ENCODE measurements around the gene MAP2K5.

MAP2K5 gene

GRCh38 chr15:67707520-67708283, 165.2 kb downstream of the MAP2K5 start:
- no peak overlapping the region for H3K4me3 ChIP-seq (ENCODE audit: control insufficient read depth, low read depth, low read length)
- TF ChIP-seq CTCF (conservative IDR thresholded peaks at IDR 0.05; ENCODE audit: control insufficient read depth, insufficient read depth, low read depth, low read length), result no peak
- no peak for DNase-seq (ENCODE audit: low read depth)

- TF ChIP-seq CTCF (conservative IDR thresholded peaks at IDR 0.05; ENCODE audit: control insufficient read depth, insufficient read depth, low read depth, low read length), result no peak
- H3K4me3 ChIP-seq (ENCODE audit: control insufficient read depth, low read depth, low read length), result no peak overlapping the region
Observed at GRCh38 chr15:67708500-67708899, 166.0 kb downstream of the MAP2K5 start.

GRCh38 chr15:67715170-67715569, 172.7 kb downstream of the MAP2K5 start:
- no peak overlapping the region for H3K4me3 ChIP-seq (ENCODE audit: control insufficient read depth, low read depth, low read length)
- no peak for DNase-seq (ENCODE audit: low read depth)
- no peak for TF ChIP-seq CTCF (conservative IDR thresholded peaks at IDR 0.05; ENCODE audit: control insufficient read depth, insufficient read depth, low read depth, low read length)

More at GRCh38 chr15:67708500-67708899, 166.0 kb downstream of the MAP2K5 start:
- no peak for DNase-seq (ENCODE audit: low read depth)

- TF ChIP-seq CTCF (conservative IDR thresholded peaks at IDR 0.05; ENCODE audit: control insufficient read depth, insufficient read depth, low read depth, low read length), result no peak
- no peak overlapping the region for H3K4me3 ChIP-seq (ENCODE audit: control insufficient read depth, low read depth, low read length)
- DNase-seq (ENCODE audit: low read depth), result no peak
Observed at GRCh38 chr15:67716171-67716570, 173.7 kb downstream of the MAP2K5 start.

GRCh38 chr15:67717776-67718175, 175.3 kb downstream of the MAP2K5 start:
- no peak for TF ChIP-seq CTCF (conservative IDR thresholded peaks at IDR 0.05; ENCODE audit: control insufficient read depth, insufficient read depth, low read depth, low read length)
- no peak for DNase-seq (ENCODE audit: low read depth)
- H3K4me3 ChIP-seq (ENCODE audit: control insufficient read depth, low read depth, low read length), result no peak overlapping the region

GRCh38 chr15:67719330-67719959, 176.9 kb downstream of the MAP2K5 start:
- no peak for TF ChIP-seq CTCF (conservative IDR thresholded peaks at IDR 0.05; ENCODE audit: control insufficient read depth, insufficient read depth, low read depth, low read length)
- DNase-seq (ENCODE audit: low read depth), result no peak
- no peak overlapping the region for H3K4me3 ChIP-seq (ENCODE audit: control insufficient read depth, low read depth, low read length)

All from fibroblast of mammary gland (primary cell).